Stimulated activated CD4-positive, alpha-beta T cell treated with anti-CD3 and anti-CD28 coated beads, Interleukin-12 subunit alpha, Interleukin-12 subunit beta, amount 100 ng/mL, for 48 hours (primary cell): Measurements from ENCODE around the gene TRAPPC8.
A peak's percentile ranks its signal among the peaks of the same experiment; 100 is the strongest.
"Not testable (repeated sequence)": the region's sequence is repeated elsewhere in the genome, so short reads cannot be mapped to it uniquely, and the experiment has no call there.

ENCODE experiments used
- DNase-seq, 3 donors: peaks; one replicate each; pipeline ENCODE4 v3.0.0-alpha.2; 2020; ENCODE audit warnings: low read depth in 2 of 3, low spot score in 1 of 3

TRAPPC8 gene

DNA sequence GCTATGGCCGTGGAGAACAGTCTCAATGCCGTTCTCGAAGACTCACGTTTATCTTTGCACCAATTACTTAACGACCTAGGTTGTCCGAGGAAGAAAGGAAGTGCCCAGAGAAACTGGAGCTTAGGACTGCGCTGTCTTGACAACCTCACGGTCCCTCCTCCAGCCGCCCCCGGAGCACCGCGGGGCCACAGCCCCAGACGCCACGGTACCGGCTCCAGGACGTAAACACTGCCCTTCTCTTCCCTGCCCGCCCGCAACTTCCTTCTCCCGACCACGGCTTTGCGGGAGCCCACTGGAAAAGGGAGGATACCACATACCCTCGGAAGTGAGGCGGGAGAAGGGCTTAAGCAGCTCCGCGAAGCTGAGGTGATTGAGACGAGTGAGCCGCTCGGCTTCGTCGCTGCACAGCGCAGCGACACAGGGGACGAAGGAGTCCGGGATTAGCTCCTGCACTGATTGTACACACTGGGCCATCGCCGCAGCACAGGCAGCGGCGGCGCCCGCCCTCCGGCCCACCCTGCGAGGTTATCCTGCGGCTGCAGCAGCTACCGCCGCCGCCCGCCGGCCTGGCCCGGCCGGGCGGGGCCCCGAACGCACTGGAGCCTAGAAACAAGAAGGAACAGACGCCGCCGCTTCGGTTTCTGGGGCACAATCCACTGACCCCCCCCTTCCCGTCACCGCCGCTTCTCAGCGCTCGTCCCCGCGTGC is 483 bp downstream of the TRAPPC8 start:
- DNase-seq: peak in 2 of 3 donors; percentile 11 to 26

DNA sequence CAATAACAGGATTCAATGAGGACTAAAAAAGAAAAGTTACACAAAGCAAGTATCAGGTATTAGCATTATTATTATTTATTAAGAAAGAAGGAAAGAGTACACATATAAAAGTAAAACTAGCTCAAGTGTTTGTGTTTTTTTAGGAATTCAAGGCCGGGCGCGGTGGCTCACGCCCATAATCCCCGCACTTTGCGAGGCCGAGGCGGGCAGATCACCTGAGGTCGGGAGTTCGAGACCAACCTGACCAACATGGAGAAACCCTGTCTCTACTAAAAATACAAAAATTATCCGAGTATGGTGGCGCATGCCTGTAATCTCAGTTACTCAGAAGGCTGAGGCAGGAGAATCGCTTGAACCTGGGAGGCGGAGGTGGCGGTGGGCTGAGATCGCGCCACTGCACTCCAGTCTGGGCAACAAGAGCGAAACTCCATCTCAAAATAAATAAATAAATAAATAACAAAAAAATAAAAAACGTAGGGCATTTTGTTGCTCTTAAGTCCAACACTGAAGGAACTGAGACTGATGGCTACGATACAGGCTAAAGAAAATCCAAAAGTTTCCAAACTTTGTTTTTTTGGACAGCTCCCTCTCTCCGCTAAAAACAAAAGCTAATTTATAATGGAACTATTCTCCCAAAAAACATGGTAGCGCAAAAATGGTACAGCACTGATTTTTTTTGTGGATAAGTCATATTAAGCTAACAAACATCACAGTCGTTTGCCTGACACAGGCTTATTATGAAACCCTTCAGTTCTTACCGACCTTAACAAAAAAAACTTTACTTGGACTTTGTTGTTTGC is 1.7 kb downstream of the TRAPPC8 start:
- DNase-seq: no peak

GRCh38 chr18:31934773-31935172 is 8.2 kb downstream of the TRAPPC8 start:
- DNase-seq: not testable (repeated sequence)

- DNase-seq: no peak
These were observed 11.1 kb downstream of the TRAPPC8 start for GRCh38 chr18:31931886-31932240.

GRCh38 chr18:31931163-31931885 is 11.6 kb downstream of the TRAPPC8 start:
- DNase-seq: no peak

- DNase-seq: no peak
These were observed 13.7 kb downstream of the TRAPPC8 start for GRCh38 chr18:31929273-31929672.

DNA sequence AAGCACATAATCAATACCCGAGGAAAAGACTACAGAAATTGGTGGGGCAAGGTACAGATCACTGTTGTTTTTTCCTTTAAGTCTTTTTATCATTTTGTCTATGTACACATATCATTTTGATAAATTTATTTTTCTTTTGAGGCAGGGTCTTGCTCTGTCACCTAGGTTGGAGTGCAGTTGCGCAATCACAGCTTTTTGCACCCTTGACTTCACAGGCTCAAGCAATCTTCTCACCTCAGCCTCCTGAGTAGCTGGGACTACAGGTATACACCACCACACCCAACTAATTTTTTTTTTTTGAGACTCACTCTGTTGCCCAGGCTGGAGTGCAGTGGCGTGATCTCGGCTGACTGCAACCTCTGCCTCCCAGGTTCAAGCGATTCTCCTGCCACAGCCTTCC is 15.9 kb downstream of the TRAPPC8 start:
- not testable (repeated sequence) for DNase-seq

GRCh38 chr18:31920277-31920676 is 22.7 kb downstream of the TRAPPC8 start:
- no peak for DNase-seq

DNA sequence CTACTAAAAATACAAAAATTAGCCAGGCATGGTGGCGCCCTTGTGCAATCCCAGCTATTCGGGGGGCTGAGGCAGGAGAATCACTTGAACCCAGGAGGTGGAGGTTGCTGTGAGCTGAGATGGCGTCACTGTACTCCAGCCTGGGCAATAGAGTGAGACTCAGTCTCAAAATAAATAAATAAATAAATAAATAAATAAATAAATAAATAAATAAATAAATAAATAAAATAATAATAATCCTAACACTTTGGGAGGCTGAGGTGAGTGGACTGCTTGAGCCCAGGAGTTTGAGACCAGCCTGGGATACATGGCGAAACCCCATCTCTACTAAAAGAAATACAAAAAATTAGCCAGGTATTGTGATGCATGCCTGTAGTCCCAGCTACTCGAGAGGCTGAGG is 23.6 kb downstream of the TRAPPC8 start:
- DNase-seq: not testable (repeated sequence)

DNA sequence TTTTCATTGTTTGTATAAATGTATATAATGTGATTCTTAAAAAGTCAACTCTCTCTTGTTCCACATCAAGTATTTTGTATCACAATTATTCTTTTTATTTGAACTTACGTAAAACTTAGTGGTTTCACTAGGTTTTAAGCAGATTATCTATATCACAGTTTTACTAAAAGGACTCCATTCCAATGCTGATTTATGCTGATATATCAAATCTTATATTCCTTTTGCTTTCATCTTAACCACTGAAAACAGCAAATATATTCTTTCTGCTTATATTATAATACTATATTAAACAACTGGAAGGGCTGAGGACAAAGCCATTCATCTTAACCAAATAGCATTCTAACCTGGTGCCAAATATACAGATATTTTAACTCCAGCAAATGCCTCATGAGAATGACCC is 24.2 kb downstream of the TRAPPC8 start:
- no peak for DNase-seq

- DNase-seq: no peak
These were observed 41.9 kb downstream of the TRAPPC8 start for GRCh38 chr18:31901063-31901462.

DNA sequence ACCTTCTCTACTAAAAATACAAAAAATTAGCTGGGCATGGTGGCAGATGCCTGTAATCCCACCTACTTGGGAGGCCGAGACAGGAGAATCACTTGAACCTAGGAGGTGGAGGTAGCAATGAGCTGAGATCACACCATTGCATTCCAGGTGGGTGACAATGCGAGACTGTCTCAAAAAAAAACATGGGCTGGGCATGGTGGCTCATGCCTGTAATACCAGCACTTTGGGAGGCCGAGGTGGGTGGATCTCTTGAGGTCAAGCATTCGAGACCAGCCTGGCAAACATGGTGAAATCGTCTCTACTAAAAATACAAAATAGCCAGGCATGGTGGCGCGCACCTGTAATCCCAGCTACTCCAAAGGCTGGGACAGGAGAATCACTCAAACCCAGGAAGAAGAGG is 43.2 kb downstream of the TRAPPC8 start:
- DNase-seq: not testable (repeated sequence)

- no peak for DNase-seq
These were observed 50.0 kb downstream of the TRAPPC8 start for GRCh38 chr18:31892936-31893335.

GRCh38 chr18:31891566-31891965 is 51.4 kb downstream of the TRAPPC8 start:
- no peak for DNase-seq

DNA sequence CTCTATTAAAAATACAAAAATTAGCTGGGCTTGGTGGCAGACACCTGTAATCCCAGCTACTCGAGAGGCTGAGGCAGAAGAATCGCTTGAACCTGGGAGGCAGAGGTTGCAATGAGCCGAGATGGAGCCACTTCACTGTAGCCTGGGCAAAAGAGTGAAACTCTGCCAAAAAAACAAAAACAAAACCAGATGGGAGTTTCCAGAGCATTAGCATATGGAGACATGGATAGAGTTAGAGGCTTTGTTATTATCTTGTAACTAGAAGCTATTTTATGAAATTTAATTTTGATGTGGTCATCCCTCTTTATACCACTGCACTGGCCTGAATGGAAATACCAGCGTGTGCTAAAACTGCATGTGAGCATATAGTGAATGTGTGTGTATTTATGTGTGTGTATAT is 58.9 kb downstream of the TRAPPC8 start:
- DNase-seq: no peak

DNA sequence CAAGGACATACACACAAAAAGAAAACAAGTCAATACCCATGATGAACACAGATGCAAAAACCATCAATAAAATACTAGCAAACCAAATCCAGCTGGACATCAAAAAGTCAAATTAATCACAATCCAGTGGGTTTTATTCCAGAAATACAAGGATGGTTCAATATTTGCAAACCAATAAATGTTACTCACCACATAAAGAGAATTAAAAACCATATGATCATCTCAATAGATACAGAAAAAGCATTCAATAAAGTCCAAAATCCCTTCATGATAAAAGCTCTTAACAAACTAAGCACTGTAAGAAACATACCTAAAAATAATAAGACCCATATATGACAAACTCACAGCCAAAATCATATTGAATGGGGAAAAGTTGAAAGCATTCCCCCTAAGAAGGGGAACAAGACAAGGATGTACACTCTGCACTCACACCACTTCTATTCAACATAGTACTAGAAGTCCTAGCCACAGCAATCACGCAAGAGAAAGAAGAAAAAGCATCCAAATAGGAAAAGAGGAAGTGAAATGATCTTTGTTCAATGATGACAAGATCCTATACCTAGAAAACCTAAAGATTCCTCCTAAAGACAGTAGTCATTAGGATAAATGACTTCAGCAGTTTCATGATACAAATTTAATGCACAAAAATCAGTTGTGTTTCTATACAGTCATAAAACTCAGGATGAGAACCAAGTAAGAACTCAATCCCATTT is 62.6 kb downstream of the TRAPPC8 start:
- DNase-seq: no peak

- DNase-seq: no peak
These were observed 64.6 kb downstream of the TRAPPC8 start for GRCh38 chr18:31878358-31878757.

GRCh38 chr18:31877900-31878299 is 65.0 kb downstream of the TRAPPC8 start:
- no peak for DNase-seq

GRCh38 chr18:31876707-31877106 is 66.2 kb downstream of the TRAPPC8 start:
- no peak for DNase-seq

- no peak for DNase-seq
These were observed 67.6 kb downstream of the TRAPPC8 start for GRCh38 chr18:31875301-31875700.

GRCh38 chr18:31863103-31863502 is 79.8 kb downstream of the TRAPPC8 start:
- no peak for DNase-seq
